ENCODE measurements around the gene LAMB3. TPM values are rescaled to one million over a fixed set of nuclear protein-coding genes. Genes with fewer than 3 reads are reported as not detected.
A peak's percentile ranks its signal among the peaks of the same experiment; 100 is the strongest.

The LAMB3 gene
- total RNA-seq, 1 experiment from 2014 or later: 0.28 TPM

DNA sequence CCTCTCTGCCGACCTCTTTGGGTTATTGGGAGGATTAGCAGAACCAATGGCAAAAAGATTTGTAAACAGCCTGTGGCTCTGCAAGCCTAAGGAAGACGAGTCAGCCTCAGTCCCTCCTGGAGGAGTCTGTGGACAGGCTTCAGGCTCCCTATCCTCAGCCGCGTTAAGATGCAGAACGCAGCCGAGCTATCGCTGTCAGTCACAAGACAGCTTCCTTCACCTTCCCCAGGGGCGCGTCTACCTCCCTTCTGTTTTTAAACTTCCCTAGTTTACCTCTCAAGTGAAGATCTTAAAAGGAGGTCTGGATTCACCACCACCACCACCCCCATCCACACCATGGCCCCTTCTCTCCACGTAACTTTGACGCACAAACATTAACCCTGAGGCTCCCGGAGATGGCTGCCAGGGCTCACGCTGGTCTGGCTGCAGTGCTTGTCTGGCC, 68.0 kb downstream of the LAMB3 start:
- WGBS (ENCODE audit: extremely low coverage, insufficient read length, low lambda C conversion rate): no CpG with 5 or more reads among the region's 13 CpGs
- TF ChIP-seq, protein P1, sequence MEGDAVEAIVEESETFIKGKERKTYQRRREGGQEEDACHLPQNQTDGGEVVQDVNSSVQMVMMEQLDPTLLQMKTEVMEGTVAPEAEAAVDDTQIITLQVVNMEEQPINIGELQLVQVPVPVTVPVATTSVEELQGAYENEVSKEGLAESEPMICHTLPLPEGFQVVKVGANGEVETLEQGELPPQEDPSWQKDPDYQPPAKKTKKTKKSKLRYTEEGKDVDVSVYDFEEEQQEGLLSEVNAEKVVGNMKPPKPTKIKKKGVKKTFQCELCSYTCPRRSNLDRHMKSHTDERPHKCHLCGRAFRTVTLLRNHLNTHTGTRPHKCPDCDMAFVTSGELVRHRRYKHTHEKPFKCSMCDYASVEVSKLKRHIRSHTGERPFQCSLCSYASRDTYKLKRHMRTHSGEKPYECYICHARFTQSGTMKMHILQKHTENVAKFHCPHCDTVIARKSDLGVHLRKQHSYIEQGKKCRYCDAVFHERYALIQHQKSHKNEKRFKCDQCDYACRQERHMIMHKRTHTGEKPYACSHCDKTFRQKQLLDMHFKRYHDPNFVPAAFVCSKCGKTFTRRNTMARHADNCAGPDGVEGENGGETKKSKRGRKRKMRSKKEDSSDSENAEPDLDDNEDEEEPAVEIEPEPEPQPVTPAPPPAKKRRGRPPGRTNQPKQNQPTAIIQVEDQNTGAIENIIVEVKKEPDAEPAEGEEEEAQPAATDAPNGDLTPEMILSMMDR (conservative IDR thresholded peaks at IDR 0.05): no peak
- no peak overlapping the region for H3K9ac ChIP-seq (ENCODE audit: extremely low read depth, insufficient read length, low read length)
- no peaks in the 10 kb centered on the region for H4K20me1 ChIP-seq (ENCODE audit: control insufficient read depth, insufficient read depth, insufficient read length)
- no peak overlapping the region for H2BK12ac ChIP-seq (ENCODE audit: insufficient read length, low read depth, low read length)
- no peak overlapping the region for H4K8ac ChIP-seq (replicated peaks; ENCODE audit: insufficient read length, low read depth, low read length)
- no peak overlapping the region for H2BK120ac ChIP-seq (ENCODE audit: low read depth, low read length, poor library complexity, severe bottlenecking)
- H3K79me1 ChIP-seq (ENCODE audit: insufficient read depth, low read depth, low read length, poor library complexity, severe bottlenecking): no peaks in the 10 kb centered on the region
- Mint-ChIP-seq H3K4me3 (no peak overlapping the region), H3K4me1 (peaks cover 9 to 15% of the 10 kb centered on the region in 2 experiments), H3K9me3 (peaks cover 2 to 3% of the 10 kb centered on the region in 2 experiments; a peak in 2 of 5 replicates), H3K36me3 (ENCODE audit: insufficient read depth in 1 of 3, low read depth in 3 of 3) (no peaks in the 10 kb centered on the region), H3K27me3 (ENCODE audit: low read depth) (peaks cover 16% of the 10 kb centered on the region), H3K27ac (no peak overlapping the region)
- peaks cover 4% of the 10 kb centered on the region; the same call in 1 of the 2 replicates for H3K27me3 ChIP-seq (ENCODE audit: insufficient read depth, low read length)
- H3K27ac ChIP-seq (ENCODE audit: insufficient read length, low read depth, low read length): no peak overlapping the region
- H3K56ac ChIP-seq (ENCODE audit: insufficient read length, low read depth, low read length): no peak overlapping the region
- H3K23me2 ChIP-seq (ENCODE audit: insufficient read length, low read depth, low read length, poor library complexity, severe bottlenecking): no peaks in the 10 kb centered on the region
- no peak overlapping the region for H3K23ac ChIP-seq (ENCODE audit: insufficient read length, low read depth, low read length)
- peak overlapping the region; percentile 1 for H3K4me2 ChIP-seq (ENCODE audit: insufficient read depth, insufficient read length, low read length)
- H2AFZ ChIP-seq (ENCODE audit: low read length): no peak overlapping the region
- no peaks in the 10 kb centered on the region for H3K4me1 ChIP-seq (ENCODE audit: insufficient read depth, low read length)
- H4K91ac ChIP-seq (ENCODE audit: insufficient read length, low read depth, low read length): no peak overlapping the region
- no peak for DNase-seq
- no peak overlapping the region for H3K14ac ChIP-seq (ENCODE audit: insufficient read depth, low read length)
- H2AK5ac ChIP-seq (ENCODE audit: insufficient read length, low read length): no peak overlapping the region
- no peak overlapping the region for H2BK5ac ChIP-seq (ENCODE audit: insufficient read length, low read length)
- H2BK20ac ChIP-seq (ENCODE audit: low read depth, low read length, poor library complexity, severe bottlenecking): no peak overlapping the region
- H3K9me3 ChIP-seq (ENCODE audit: control insufficient read depth, low read depth, low read length): no peaks in the 10 kb centered on the region
- H3T11ph ChIP-seq (ENCODE audit: low read length): no peak overlapping the region
- H2BK15ac ChIP-seq (ENCODE audit: low read depth, low read length): no peak overlapping the region
- H3K4ac ChIP-seq (ENCODE audit: low read depth, low read length): no peak overlapping the region
- no peak overlapping the region for H4K5ac ChIP-seq (ENCODE audit: insufficient read length, low read depth, low read length)
- H3K79me2 ChIP-seq (ENCODE audit: insufficient read depth, low read length): no peaks in the 10 kb centered on the region
- no peak overlapping the region for H3K18ac ChIP-seq (ENCODE audit: insufficient read length, low read depth, low read length)
